GM23338 (cell line): ENCODE data around the gene HIVEP2. TPM values are rescaled to one million over a fixed set of nuclear protein-coding genes. Genes with fewer than 3 reads are reported as not detected.

Experiments used
- ATAC-seq: fragments of 200-7000 bp; cut with Tn5 transposase; 3 replicates; pipeline ENCODE4 v1.9.1; 2020
- DNase-seq: peaks from one replicate; pipeline ENCODE4 v3.0.0-alpha.2; 2015; ENCODE audit warnings: low spot score
- H2AFZ ChIP-seq: fragments of 200-600 bp; sonication (generic); 2 replicates; pipeline ENCODE4 v1.8.0; 2016; ENCODE audit warnings: antibody characterized with exemption, mild to moderate bottlenecking, moderate library complexity
- H3F3A ChIP-seq: fragments of 200-600 bp; sonication (generic); replicated peaks from 2 replicates; pipeline ENCODE4 v1.8.0; 2017; ENCODE audit warnings: antibody characterized with exemption, mixed run types, low read depth
- H3K27ac ChIP-seq: fragments of 200-600 bp; sonication (generic); 2 replicates; pipeline ENCODE4 v1.6.1; 2016; ENCODE audit warnings: low read depth
- H3K27me3 ChIP-seq: fragments of 200-600 bp; sonication (generic); 2 replicates; pipeline ENCODE4 v1.8.0; 2016; ENCODE audit warnings: mild to moderate bottlenecking, mixed run types, moderate library complexity; ENCODE audit not compliant: insufficient read depth
- H3K36me3 ChIP-seq: fragments of 200-600 bp; sonication (generic); 2 replicates; pipeline ENCODE4 v1.8.0; 2016; ENCODE audit warnings: mild to moderate bottlenecking; ENCODE audit not compliant: insufficient read depth
- H3K4me1 ChIP-seq: fragments of 200-600 bp; sonication (generic); 2 replicates; pipeline ENCODE4 v1.8.0; 2016; ENCODE audit warnings: mild to moderate bottlenecking, moderate library complexity; ENCODE audit not compliant: insufficient read depth
- H3K4me2 ChIP-seq: fragments of 200-600 bp; sonication (generic); 2 replicates; pipeline ENCODE4 v1.7.1; 2017; ENCODE audit warnings: mixed run types
- H3K4me3 ChIP-seq: fragments of 200-600 bp; sonication (generic); 2 replicates; pipeline ENCODE4 v1.6.1; 2016; ENCODE audit warnings: mixed run types
- H3K79me2 ChIP-seq: fragments of 200-600 bp; sonication (generic); replicated peaks from 2 replicates; pipeline ENCODE4 v1.8.0; 2017; ENCODE audit warnings: mild to moderate bottlenecking; ENCODE audit not compliant: insufficient read depth
- H3K9me2 ChIP-seq: fragments of 200-600 bp; sonication (generic); 2 replicates; pipeline ENCODE4 v1.8.0; 2017; ENCODE audit not compliant: insufficient read depth
- H4K20me1 ChIP-seq: fragments of 200-600 bp; sonication (generic); replicated peaks from 2 replicates; pipeline ENCODE4 v1.8.0; 2017; ENCODE audit warnings: mild to moderate bottlenecking; ENCODE audit not compliant: insufficient read depth
- H3K27ac Mint-ChIP-seq: 2 replicates; pipeline ENCODE4 v1.8.0; 2020; ENCODE audit warnings: inconsistent platforms, mild to moderate bottlenecking, moderate library complexity, mixed read lengths
- H3K27me3 Mint-ChIP-seq: 3 replicates; pipeline ENCODE4 v1.8.0; 2022; ENCODE audit warnings: low read depth, mild to moderate bottlenecking, moderate library complexity, mixed read lengths, inconsistent platforms; ENCODE audit not compliant: insufficient read depth, poor library complexity
- H3K36me3 Mint-ChIP-seq: 3 replicates; pipeline ENCODE4 v1.8.0; 2021; ENCODE audit warnings: low read depth, mild to moderate bottlenecking, inconsistent platforms, moderate library complexity, mixed read lengths
- H3K4me1 Mint-ChIP-seq: 3 replicates; pipeline ENCODE4 v1.8.0; 2020; ENCODE audit warnings: mild to moderate bottlenecking, inconsistent platforms, mixed read lengths
- H3K4me3 Mint-ChIP-seq: 3 replicates; pipeline ENCODE4 v1.8.0; 2021; ENCODE audit warnings: moderate library complexity, mild to moderate bottlenecking, inconsistent platforms, mixed read lengths
- H3K9me3 Mint-ChIP-seq: 3 replicates; pipeline ENCODE4 v1.8.0; 2020; ENCODE audit warnings: moderate library complexity, mild to moderate bottlenecking, inconsistent platforms, mixed read lengths
- ETS1 ChIP-seq: IDR thresholded peaks from 2 replicates; pipeline ENCODE4 v1.6.1; 2016; ENCODE audit warnings: antibody characterized with exemption
- POLR2AphosphoS5 ChIP-seq: IDR thresholded peaks from 2 replicates; pipeline ENCODE4 v1.6.1; 2016; ENCODE audit warnings: antibody characterized with exemption, low read depth
- STAT1 ChIP-seq: IDR thresholded peaks from one replicate; pipeline ENCODE4 v1.6.1; 2016; ENCODE audit warnings: antibody characterized with exemption; ENCODE audit not compliant: unreplicated experiment
- ZNF114 ChIP-seq: fragments of 250-450 bp; sonication (Bioruptor Pico); IDR thresholded peaks from 2 replicates; pipeline ENCODE4 v1.5.0; 2020; ENCODE audit warnings: mild to moderate bottlenecking, moderate library complexity
- ZNF331 ChIP-seq: fragments of 250-450 bp; sonication (Bioruptor Pico); IDR thresholded peaks from 2 replicates; pipeline ENCODE4 v1.5.0; 2020; ENCODE audit warnings: low read depth, mild to moderate bottlenecking, moderate library complexity
- ZNF462 ChIP-seq: fragments of 250-450 bp; sonication (Bioruptor Pico); IDR thresholded peaks from 2 replicates; pipeline ENCODE4 v1.5.0; 2020; ENCODE audit warnings: mild to moderate bottlenecking, moderate library complexity
- polyA plus RNA-seq: library from polyadenylated mRNA; unstranded; fragments of >200 nt; fragmentation: Nextera tagmentation; extraction: Ambion mirVana; gene quantifications from 2 replicates; pipeline ENCODE4 v1.2.1, GENCODE V29; 2016
- total RNA-seq: library from RNA; depleted of rRNA; stranded (reverse); fragments of >200 nt; shearing (Covaris generic); gene quantifications from 2 replicates; pipeline ENCODE4 v1.2.3, GENCODE V29; 2014

The HIVEP2 gene
- total and polyA plus RNA-seq, 2 experiments from 2014 or later = 1.5 to 7.4 TPM

- H3K27ac ChIP-seq = no peak overlapping the region
- TF ChIP-seq ETS1 (no peak), POLR2AphosphoS5 (no peak), ZNF331 (no peak), STAT1 (no peak), ZNF462 (CRISPR knock-in tag) (no peak), ZNF114 (CRISPR knock-in tag) (no peak)
- ATAC-seq (no peak), DNase-seq (no peak)
- Mint-ChIP-seq H3K27me3 (peaks cover 6% of the 10 kb centered on the region), H3K36me3 (no peaks in the 10 kb centered on the region), H3K4me3 (no peak overlapping the region), H3K9me3 (no peaks in the 10 kb centered on the region), H3K4me1 (peaks cover 12% of the 10 kb centered on the region; the same call in 2 of the 3 replicates), H3K27ac (no peak overlapping the region)
- peaks cover 4% of the 10 kb centered on the region; the same call in 1 of the 2 replicates for H3K4me1 ChIP-seq
- H3K36me3 ChIP-seq = no peaks in the 10 kb centered on the region
- H3K4me2 ChIP-seq = no peak overlapping the region
- no peaks in the 10 kb centered on the region for H3K9me2 ChIP-seq
- H3F3A ChIP-seq = no peaks in the 10 kb centered on the region
- no peak overlapping the region for H2AFZ ChIP-seq
- H3K4me3 ChIP-seq = no peak overlapping the region
- no peaks in the 10 kb centered on the region; the same call in 1 of the 2 replicates for H3K79me2 ChIP-seq
- H4K20me1 ChIP-seq = peaks cover 2% of the 10 kb centered on the region; the same call in 1 of the 2 replicates
- no peaks in the 10 kb centered on the region for H3K27me3 ChIP-seq
Observed at GRCh38 chr6:142827369-142827768, 117.6 kb downstream of the HIVEP2 start.
